ENCODE results near the gene ATRNL1.

GRCh38 chr10:115638246-115638645, 545.1 kb downstream of the ATRNL1 start:
- TF ChIP-seq POLR2A (IDR thresholded peaks at IDR 0.05) (no peak), EP300 (IDR thresholded peaks at IDR 0.05; ENCODE audit: low read depth) (no peak)
- TF ChIP-seq, protein P1, sequence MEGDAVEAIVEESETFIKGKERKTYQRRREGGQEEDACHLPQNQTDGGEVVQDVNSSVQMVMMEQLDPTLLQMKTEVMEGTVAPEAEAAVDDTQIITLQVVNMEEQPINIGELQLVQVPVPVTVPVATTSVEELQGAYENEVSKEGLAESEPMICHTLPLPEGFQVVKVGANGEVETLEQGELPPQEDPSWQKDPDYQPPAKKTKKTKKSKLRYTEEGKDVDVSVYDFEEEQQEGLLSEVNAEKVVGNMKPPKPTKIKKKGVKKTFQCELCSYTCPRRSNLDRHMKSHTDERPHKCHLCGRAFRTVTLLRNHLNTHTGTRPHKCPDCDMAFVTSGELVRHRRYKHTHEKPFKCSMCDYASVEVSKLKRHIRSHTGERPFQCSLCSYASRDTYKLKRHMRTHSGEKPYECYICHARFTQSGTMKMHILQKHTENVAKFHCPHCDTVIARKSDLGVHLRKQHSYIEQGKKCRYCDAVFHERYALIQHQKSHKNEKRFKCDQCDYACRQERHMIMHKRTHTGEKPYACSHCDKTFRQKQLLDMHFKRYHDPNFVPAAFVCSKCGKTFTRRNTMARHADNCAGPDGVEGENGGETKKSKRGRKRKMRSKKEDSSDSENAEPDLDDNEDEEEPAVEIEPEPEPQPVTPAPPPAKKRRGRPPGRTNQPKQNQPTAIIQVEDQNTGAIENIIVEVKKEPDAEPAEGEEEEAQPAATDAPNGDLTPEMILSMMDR (IDR thresholded peaks at IDR 0.05), result no peak
